Retinal pigment epithelial cell (primary cell): ENCODE data around the gene GALNS.

Experiments used
- DNase-seq: peaks from one replicate; pipeline ENCODE4 v3.0.0-alpha.2; 2010; ENCODE audit warnings: low read depth
- H3K4me3 ChIP-seq: 2 replicates; pipeline ENCODE4 v1.5.1; 2011; ENCODE audit warnings: mild to moderate bottlenecking, low read length, control low read depth, moderate library complexity
- CTCF ChIP-seq: conservative IDR thresholded peaks from 2 replicates; pipeline ENCODE4 v1.5.1; 2011; ENCODE audit warnings: low read depth, low read length, control low read depth, inconsistent platforms

Gene GALNS

DNA sequence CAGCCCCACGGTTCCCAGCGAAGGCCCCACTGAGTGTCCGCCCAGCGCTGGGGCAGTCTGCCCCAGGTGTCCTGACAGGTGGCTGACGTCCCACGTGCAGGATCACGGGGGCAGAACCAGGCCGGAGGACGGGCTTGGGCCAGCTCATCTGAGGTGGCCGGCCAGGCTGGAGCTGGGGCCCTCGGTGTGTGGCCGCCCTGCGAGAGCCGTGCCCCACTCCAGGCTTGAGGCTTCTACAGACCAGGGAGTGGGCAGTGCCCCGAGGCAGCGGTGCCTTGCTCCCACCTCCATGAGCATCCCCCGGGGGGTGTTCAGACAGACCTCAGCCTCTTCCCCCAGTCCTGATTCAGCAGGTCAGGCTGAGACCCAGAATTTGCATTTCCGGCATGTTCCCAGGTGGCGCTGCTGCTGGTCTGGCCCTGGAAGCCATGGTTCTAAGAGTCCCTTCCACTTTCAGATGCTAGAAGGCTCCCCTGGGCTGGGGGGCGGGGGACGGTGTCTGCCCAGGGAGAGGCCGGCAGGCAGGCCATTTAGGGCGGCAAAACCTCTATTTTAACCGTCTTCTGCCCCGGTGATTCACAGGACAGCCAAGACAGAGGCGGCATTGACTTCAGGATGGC is 45.1 kb upstream of the GALNS start:
- H3K4me3 ChIP-seq = no peak overlapping the region
- DNase-seq = no peak
- TF ChIP-seq CTCF = no peak

DNA sequence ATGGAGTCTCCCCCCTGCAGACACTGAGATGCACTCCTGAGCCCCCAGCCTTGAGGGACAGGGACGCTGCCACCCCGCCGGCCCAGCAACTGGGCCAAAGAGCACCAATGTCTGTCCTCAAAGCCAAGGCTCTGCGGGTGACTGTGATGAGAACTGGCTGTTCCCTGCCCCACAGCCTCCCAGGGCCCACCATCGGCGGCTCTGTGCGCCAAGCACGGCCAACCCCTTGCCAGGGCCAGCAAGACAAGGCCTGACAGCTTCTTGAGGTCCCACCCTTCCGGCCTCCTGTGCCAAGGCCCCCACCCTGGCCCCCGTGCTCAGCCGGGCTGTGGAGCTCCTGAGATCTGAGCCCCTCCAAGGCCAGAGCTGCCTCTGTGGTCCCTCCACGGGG is 43.9 kb upstream of the GALNS start:
- no peak for DNase-seq
- TF ChIP-seq CTCF = no peak

GRCh38 chr16:88899901-88900661 is 43.3 kb upstream of the GALNS start:
- no peak for DNase-seq
- H3K4me3 ChIP-seq = no peak overlapping the region
- no peak for TF ChIP-seq CTCF

More for the DNA sequence above, 43.9 kb upstream of the GALNS start:
- H3K4me3 ChIP-seq = no peak overlapping the region

- no peak overlapping the region for H3K4me3 ChIP-seq
- no peak for DNase-seq
- TF ChIP-seq CTCF = no peak
Measured at GRCh38 chr16:88897696-88898425, 41.1 kb upstream of the GALNS start.

- TF ChIP-seq CTCF = no peak
- H3K4me3 ChIP-seq = no peak overlapping the region
- DNase-seq = no peak
Measured at GRCh38 chr16:88896238-88897070, 39.7 kb upstream of the GALNS start.

DNA sequence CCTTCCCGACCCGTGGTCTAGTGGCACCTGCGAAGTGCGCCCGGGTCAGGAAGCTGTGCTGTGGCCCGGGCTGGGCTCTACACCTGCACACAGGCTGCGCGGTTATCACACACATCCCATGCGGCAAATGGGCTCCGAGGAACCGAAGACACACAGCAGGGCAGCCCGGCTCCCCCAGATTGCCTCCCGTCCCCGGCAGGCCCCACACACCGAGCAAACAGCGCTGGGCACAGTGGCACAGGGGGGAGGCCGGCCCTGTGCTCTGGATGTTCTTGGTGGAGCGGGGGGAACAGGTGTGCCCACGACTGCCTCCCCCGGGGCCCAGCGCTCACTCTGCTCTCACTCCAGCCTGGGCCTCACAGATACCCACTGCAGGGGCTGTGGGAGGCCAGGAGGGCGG is 38.6 kb upstream of the GALNS start:
- no peak for TF ChIP-seq CTCF
- no peak for DNase-seq
- H3K4me3 ChIP-seq = no peak overlapping the region
